GM18909 (cell line): ENCODE measurements around the gene MTCL1.

ENCODE experiments used
- ATAC-seq: cut with Tn5 transposase; IDR thresholded peaks from one replicate; pipeline ENCODE4 v1.9.1; 2021; ENCODE audit warnings: mild to moderate bottlenecking; ENCODE audit not compliant: unreplicated experiment, poor library complexity

MTCL1 gene

DNA sequence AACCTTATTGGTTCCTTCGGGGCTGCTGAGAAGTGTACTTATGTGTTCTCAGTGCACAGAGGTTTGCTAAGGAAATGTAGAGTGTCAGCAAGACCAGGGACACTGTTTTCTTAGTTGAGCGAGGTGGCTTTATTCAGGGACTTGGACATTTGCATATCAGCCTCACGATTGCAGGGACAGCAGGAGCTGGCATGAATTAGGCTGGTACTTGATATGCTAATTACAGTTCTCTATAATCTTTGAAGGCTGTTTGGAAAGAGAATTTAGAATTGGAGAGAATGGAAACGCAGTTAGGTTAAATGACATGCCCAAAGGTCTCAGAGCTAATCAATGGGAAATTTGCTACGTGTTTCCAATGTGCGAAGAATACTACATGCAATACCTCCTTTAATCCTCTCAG is 18.7 kb upstream of the MTCL1 start:
- ATAC-seq = no peak

DNA sequence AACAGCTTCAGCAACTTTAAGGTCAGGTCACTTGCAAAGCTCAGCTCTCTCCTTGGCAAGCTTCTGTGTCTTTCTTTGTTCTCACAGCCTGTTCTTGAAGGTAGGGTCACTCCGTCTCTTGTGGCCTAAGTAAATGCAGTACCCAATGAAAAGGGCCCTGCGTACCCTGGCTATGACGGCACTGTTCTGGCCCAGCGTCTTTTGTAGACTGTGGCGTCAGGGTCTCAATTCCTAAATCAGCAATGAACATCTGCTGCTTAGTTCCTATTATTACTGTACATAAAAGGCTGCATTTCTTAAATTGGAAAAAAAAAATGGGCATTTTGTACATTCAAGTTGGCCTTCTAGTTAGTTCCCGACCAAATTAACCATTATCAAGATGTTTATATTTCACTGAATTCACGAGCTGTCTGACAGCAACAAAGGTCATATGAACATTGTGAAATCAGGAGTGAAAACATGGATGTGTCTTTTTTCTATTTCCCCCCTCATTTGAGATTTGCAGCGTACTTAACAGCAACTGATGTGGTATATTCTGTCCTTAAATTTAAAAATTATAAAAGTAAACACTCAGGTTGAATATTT is 17.0 kb upstream of the MTCL1 start:
- no peak for ATAC-seq

DNA sequence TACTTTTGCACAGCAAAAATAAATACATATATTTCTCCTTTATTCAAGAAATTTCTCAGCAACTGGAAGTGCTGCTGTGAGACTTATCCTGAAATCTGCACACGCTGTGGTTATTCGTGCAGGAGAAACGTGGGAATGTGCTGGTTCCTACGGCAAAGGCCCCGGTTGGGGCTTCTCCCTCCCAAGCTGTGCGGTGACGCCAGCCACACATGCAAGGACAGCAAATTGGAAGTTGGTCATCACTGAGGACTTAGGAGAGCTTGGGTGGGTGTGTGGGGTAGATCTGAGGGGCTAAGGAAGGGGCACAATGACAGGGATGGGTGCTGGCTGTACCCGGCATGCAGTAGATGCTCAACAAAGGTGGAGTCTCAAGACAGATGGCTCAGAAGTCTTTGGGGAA is 16.5 kb upstream of the MTCL1 start:
- ATAC-seq = no peak

DNA sequence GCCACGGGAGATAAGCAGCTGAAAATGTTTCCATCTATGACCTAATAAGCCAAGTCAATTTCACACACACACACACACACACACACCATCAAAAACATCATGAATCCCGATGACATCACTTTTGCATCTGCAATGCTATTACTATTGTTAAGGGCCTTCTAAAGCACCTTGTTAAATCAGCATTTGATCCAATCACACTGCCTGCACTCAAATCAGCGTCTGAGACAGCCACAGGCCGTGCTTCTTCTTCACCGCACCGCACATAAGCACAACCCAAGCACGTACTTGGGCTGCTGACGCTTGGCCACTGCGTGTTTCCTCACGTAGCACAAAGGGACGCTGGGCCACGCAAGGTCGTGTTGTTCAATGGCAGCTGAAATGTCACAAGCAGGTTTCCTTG is 15.8 kb upstream of the MTCL1 start:
- no peak for ATAC-seq

DNA sequence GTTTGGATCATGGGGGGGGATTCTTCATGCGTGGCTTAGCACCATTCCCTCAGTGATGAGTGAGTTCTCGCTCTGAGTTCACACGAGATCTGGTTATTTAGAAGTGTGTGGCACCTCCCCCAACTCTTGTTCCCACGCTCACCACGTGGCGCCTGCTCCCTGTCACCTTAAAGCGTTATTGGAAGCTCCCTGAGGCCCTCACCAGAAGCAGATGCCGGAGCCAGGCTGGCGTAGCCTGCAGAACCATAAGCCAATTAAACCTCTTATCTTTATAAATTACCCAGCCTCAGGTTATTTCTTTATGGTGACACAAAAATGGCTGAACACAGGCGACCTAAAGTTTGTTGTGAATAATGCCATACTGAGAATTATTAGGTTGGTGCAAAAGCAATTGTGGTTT is 10.5 kb upstream of the MTCL1 start:
- no peak for ATAC-seq

DNA sequence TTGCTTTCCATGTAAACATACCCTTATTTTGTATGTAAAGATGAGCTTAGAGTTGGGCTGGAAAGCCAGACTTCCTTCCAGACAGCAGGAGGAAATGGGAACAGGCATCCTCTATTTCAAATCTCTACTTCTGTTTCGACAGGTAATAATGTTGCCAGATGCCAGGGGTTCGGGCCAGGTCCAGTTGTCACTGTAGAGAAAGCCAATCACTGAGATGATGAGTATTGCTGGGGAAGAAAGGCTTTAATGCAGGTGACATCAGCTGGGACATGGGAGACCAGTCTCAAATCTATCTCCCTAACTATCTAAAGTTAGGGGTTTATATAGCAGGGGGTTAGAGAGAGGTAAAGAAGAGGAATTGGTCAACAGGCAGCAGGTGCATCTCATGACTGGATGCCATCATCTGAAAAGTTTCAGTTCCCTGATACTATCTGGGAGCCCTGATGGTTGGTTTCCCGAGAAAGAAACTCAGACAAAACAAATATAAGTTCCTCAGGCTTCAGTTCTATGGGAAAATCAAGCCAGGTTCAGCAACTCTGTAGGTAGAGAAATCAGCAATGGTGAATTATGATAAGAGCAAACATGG is 9.3 kb upstream of the MTCL1 start:
- peak; percentile 58 for ATAC-seq

DNA sequence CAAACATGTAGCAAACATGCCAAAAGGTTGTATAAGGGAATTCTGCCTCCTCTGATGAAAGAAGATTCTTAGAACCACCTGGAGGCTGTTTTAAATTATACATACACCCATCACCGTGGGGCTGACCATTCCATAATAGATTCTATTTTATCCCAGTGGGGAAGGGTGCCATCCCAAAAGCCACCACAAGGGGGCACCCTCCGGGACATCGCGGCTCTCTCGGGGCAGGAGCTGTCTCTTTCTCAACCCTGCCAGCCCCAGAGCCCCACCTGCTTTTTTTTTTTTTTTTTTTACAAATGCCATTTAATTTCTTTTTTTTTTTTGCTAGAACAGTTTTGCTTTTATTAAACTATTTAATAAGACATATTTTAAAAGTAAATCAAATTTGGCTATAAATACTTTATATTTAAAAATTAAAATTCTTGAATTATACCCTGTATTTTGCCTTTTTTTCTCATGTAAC is 8.6 kb upstream of the MTCL1 start:
- ATAC-seq = peak; percentile 65

DNA sequence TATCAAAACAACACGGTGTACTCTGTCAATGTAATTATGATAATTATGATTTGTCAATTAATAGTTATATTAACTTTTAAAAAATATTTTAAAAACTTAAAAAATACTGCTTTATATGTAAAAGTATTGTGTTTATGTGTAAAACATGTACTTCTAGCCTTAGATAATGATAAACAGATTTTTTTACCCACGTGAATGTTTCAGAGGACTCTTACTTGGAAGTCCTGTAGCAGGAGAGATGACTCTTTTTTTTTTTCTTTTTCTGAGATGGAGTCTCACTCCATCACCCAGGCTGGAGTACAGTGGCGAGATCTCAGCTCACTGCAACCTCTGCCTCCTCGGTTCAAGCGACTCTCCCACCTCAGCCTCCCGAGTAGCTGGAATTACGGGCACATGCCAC is 6.2 kb upstream of the MTCL1 start:
- no peak for ATAC-seq

DNA sequence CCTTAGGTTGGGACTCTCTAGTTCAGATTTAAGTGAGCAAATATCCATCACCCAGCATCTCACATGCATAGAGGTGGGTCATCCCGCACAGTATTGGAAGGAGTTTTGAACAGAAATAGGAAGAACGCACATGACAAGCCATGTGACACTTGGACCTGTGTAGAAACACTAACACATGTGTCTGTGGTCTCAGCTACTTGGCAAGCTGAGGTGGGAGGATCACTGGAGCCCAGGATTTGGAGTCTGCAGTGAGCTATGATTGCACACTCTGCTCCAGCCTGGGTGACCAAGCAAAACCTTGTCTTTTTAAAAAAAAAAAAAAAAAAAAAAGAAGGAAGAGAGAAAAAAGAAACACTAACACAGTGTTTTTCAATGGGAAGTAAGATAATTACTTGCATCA is 5.4 kb upstream of the MTCL1 start:
- no peak for ATAC-seq

DNA sequence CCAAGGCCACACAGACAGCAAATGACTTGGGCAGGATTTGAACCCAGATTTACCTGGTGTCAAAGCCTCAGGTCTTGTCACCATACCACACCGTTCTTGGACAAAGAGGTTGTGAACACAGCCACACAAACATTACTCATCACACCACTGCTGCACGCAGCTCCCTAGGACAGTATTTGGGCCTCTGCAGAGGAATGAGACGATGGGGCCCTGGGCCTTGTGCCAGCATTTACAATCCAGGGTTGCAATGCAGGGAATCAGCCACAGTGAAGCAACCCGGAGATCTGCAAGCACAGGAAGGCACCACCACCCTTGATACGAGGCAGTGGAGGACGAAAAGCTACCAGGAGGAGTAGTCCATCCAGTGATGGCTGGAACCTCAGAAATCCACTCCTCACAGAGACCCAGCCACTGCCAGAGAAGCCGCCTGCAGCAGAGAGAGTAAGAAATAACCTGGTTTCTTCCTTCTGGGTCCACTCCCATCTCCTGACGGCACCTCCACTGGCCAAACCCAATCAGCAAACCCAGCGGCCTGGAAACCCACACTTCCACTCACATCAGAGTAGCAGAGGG is 3.7 kb upstream of the MTCL1 start:
- ATAC-seq = no peak

DNA sequence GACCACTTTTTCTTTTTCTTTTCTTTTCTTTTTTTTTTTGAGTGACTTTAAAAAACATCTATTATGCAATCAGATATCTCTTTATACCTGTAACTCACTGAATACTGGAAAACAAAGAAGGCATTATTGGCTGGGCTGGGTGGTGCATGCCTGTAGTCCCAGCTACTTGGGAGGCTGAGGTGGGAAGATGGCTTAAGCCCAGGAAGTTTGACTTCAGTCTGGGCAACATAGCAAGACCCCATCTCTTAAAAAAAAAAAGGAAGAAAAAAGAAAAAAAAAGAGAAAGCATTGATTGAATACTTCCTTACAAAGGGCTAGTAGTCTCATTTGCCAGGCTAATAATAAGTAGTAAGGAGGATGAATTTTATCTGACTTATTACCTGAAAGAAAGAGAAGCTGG is 2.7 kb upstream of the MTCL1 start:
- no peak for ATAC-seq

DNA sequence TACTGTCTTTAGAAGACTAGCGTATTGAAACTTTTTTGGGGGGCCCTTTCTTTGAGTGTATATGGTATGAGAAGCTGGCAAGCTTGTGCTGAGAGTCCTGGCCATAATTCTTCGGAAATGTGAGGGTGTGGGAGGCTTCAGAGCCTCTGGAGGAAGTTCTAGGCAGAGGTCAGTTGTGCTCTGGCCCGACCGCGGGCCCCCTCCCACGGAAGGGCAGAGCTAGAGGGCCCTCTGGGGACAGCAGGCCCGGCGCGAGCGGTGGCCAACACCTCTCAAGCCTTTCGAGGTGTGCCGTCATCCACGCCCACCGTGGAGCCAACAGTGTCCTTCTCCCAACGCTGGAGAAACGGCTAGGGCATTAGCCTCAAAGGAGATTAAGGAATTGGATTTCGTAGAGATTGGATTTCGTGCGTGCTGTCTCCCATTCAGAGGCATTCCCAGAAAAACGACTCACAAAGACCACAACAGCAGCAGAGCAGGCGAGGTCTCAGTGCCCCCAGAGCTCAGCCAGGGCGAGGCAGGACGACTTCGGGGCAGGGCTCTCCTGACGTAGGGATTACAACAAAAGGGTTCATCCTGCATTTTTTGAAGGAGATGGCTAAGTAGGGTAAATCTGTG is 2.2 kb upstream of the MTCL1 start:
- ATAC-seq = no peak

DNA sequence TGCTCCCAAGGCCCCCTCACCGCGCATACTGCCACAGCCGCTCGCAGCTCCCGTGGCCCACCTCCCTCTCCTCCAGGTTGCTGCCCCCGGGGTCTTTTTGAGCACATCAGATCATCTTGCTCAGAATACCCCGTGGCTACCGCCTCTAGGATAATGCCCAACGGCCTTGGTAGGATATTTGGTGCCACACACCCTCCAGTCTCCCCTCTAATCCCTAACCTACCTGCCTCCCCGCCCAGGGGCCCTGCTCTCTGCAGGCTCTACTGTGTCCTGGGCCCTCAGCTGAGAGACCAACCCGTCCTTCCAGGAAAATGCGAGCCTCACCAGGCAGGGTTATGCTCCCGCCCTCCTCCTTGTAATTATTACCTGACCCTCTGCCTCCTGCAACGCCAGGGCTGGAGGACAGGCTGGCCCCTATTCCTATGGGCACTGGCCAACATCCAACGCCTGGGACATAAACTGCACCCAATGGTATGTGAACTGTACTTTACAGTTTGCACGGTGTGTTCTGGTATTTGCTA is 1.5 kb upstream of the MTCL1 start:
- no peak for ATAC-seq

DNA sequence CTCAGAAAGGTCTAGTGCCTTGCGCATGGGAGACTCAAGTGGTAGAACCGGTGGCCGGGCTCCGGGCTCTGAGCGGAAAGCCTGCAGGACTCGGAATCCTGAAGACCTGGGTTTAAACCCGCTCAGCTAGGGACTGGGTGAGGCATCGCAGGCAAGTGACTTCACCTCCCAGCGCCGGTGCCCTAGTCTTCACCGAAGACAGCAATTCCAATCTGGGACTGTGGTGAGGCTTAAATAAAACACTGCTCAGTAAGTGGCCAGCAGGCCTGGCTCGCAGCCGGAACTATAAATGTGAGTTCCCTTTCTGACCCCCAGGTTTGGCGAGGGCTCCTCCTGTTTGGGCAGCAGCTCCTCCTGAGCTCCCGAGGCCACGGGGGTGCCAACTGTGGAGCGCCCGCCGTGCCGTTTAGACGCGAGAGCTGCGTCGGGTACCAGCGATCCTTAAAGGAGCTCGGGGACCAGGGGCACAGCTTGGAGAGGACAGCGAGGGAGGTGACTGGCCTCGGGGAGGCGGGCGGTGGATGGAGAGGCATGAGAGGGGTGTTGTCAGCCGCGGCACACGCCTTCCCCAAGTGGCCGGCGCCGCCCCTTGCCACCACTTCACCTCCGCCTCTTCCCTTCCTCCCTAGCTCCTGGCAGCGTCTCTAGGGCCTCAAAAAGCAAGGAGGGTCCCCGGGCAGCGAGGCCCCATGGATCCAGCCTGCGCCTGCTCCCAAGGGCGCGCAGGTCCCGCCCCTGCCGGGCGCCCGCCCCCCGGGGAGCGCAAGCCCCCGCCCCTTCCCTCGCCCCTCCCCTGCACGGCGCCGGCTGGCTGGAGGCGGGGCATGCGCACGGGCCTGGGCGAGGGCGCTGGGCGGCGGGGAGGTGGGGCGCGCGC is 757 bp upstream of the MTCL1 start:
- ATAC-seq = peak; percentile 89

DNA sequence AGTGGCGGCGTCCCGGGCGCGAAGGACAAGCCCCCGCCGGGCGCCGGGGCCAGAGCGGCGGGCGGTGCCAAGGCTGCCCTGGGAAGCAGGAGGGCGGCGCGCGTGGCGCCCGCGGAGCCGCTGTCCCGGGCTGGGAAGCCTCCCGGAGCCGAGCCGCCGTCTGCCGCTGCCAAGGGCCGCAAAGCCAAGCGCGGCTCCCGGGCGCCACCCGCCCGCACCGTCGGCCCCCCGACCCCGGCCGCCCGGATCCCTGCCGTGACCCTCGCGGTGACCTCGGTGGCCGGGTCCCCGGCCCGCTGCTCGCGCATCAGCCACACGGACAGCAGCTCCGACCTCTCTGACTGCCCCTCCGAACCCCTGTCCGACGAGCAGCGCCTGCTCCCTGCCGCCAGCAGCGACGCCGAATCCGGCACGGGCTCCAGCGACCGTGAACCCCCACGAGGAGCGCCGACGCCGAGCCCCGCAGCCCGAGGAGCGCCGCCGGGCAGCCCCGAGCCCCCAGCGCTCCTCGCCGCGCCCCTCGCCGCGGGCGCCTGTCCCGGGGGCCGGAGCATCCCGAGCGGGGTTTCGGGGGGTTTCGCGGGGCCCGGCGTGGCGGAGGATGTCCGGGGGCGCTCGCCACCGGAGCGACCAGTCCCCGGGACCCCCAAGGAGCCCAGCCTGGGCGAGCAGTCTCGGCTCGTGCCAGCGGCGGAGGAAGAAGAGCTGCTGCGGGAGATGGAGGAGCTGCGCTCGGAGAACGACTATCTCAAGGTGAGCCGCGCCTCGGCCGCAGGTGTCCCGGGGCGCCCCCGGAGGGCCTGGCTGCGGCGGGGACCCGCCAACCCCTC is 820 bp downstream of the MTCL1 start:
- ATAC-seq = no peak

DNA sequence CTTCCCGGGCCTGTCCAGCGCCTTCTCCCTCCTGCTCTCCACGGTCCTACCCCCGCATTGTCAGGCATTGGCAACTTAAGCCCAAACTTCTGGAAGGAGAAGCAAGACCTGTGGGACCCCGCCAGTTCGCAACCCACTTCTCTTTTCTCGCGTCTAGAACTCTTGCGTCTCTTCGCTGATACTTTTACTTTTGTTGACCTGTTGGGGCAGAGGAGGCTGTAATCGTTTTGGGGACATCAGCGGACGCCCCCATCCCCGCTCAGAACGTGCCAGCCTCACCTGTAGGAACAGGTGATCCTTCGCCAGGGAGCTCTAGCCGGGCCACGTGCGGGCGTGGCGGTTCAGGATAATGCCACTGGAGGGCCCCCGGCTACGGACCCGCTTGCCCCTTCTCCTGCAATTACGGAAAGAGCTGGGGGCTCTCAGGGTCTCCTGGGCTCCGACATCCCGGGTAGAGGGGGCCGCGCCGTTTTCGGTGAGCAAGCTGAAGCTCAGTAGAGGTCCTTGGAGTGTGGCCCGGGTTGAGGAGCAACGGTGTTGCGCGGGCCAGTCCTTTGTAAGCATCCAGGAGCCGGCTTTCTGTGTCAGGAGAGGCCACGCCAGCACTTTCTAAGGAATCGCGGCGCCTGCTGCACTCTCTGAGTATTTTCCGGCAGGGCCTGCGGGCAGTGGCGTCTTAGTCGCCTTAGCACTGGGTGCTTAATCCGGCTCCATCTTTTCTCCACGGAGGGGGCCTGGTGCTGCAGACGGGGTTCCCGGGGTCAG is 1.6 kb downstream of the MTCL1 start:
- ATAC-seq = no peak

DNA sequence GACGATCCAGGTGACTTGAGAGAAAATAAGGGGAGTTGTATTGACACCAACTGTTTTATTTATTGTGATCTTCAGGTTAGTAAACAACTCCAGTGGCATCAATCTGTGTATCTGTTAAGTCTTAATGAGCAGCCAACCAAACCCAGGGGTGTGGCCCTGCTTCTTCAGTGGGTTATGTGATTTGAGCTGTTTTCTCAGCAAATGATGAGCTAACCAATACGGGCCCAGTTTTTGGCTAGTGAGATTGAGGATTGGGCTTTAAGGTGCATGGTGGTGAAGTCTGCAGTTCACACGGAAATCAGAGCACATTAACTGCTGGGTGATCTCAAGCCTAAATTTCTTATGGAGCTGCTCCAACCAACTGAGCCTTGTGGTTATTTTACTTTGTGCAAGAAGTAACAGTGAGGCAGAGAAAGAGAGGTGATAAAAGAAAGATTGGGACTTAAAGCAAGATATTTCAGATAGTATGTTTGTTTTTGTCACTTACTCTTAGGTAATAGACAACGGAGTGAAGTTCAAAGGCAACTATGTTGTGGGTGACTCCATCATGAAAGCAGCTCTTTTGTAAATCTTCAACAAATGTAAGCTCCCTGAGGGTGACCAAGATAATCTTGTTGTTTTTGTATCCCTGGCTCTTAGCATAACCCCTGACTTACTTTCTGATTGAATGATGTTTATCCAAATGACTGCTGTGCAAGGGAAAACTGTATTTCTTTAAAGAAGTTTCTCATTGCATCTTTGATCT is 2.4 kb downstream of the MTCL1 start:
- ATAC-seq = no peak

DNA sequence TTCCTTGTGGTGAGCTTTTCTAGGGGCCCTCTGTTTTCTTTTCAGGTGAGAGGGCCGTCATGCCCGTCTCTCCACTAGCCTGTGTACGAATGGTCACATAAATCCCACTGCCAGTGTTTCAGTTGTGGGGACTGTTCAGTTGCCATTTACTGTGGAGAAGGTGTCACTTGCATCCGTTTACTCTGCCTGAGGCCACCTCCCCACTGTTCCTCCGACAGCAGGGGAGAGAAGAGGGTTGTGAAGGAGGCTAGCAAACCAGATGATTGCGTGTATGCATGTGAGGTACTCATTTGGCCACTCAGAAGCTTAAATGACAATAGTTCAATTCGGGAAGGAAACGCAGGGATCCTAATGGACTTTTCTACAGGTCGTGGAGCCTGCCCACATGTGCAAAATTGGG is 3.3 kb downstream of the MTCL1 start:
- no peak for ATAC-seq
